Astrocyte of the cerebellum (primary cell): ENCODE results near the gene NRN1.
"Not testable (repeated sequence)": the region's sequence is repeated elsewhere in the genome, so short reads cannot be mapped to it uniquely, and the experiment has no call there.

Source experiments
- DNase-seq: peaks from one replicate; pipeline ENCODE4 v3.0.0-alpha.2; 2011; ENCODE audit warnings: low read depth
- H3K4me3 ChIP-seq: 2 replicates; pipeline ENCODE4 v1.5.1; 2011; ENCODE audit warnings: mild to moderate bottlenecking, low read depth, low read length, moderate library complexity
- CTCF ChIP-seq: IDR thresholded peaks from 2 replicates; pipeline ENCODE4 v1.5.1; 2012; ENCODE audit warnings: low read length, low read depth, moderate library complexity, mild to moderate bottlenecking; ENCODE audit errors: missing control alignments
- in situ Hi-C: cut with HindIII; loops from 2 replicates; pipeline ENCODE4 v1.10.0; 2017; ENCODE audit warnings: low sequenced_read_pairs

Gene NRN1

DNA sequence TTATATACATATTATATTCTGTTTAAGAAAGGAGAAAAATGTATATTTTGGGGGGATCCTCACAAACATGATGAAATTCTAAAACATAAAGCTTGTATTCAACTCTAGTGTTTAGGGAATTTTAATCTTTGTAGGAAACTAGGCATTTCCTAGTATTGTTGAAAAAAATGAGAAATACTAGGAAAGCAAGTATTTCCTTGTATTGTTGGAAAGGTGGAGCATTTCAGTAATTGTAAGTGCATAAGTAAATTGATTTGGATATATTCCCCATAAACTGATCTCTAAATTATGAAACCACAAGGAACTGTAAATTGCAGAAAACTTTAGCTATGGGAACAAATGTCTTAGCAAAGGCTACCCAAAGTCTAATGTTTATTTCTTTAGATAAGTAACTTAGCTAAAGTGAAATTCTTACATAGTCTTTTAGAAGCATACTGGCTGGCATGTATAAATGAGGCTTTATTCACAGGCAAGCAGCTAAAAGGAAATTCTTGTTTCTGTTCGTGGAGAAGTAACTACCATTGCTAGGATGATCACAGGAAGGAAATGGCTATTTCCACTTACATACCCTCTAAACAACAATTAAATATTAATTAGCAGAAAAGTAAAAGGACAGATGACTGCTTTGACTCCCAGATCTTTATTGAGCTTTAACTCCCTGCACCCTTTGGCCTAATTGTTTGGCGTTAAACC lies 19.9 kb upstream of the NRN1 start:
- TF ChIP-seq CTCF: no peak
- no peak for DNase-seq
- in situ Hi-C loops: no loop called here

DNA sequence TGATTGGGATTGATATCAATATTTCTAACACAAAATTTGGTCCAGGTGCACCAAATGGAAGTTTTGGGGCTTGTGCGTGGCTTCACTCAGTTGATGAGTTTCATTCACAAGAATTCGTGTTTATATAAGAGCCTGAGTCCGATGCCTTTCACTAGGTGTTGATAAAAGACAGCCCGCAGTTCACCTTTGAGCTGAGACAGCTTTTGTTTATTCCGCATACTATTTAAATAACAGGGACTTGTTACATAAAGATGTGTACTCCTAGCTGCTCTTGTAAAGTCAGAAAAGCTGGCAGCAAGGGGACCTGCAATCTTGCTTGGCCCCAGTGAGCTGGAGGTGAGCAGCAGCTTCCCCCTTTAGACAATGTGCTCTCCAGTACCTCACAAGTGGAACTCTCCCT lies 19.0 kb upstream of the NRN1 start:
- TF ChIP-seq CTCF: no peak
- in situ Hi-C loops: no loop called here

More for the DNA sequence above, 19.9 kb upstream of the NRN1 start:
- no peak overlapping the region for H3K4me3 ChIP-seq

GRCh38 chr6:6024220-6024619 lies 17.5 kb upstream of the NRN1 start:
- in situ Hi-C loops: no loop called here
- no peak for TF ChIP-seq CTCF
- no peak for DNase-seq
- H3K4me3 ChIP-seq: no peak overlapping the region

More for the DNA sequence above, 19.0 kb upstream of the NRN1 start:
- H3K4me3 ChIP-seq: no peak overlapping the region
- DNase-seq: no peak

GRCh38 chr6:6022841-6023240 lies 16.1 kb upstream of the NRN1 start:
- in situ Hi-C loops, DNase-seq, H3K4me3 ChIP-seq: not testable (repeated sequence)

GRCh38 chr6:6008648-6009421 lies 2.1 kb upstream of the NRN1 start:
- peak overlapping the region; percentile 38 for H3K4me3 ChIP-seq
- DNase-seq: no peak
- TF ChIP-seq CTCF: no peak
- in situ Hi-C loops: no loop called here

DNA sequence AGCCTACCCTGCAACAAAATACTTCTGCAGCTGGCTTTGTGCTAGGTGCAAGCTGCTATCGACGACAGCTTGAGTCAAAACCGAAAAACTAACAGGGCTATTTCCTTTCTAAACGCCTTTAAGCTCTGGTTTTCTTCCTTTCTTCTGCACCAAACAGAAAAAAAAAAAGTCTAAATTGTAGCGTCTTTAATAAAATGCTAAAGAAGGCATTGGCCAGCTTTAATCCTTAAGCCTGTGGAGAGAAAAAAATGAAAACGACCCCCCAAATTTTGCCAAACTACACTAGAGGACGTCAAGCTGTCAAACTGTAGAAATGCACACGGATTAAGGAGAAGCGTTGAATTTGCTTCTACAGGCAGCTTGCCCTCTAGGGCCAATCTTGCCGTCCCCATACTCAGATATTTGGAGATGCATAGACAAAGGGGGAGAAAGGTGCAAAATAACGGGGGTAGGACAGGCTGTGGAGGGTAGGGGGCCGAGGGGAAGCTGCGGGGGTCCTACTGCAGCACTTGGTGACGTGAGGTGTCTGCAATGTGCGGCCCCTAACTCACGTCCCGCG lies 1.4 kb upstream of the NRN1 start:
- DNase-seq: no peak
- in situ Hi-C loops: no loop called here
- H3K4me3 ChIP-seq: peak overlapping the region; percentile 38
- no peak for TF ChIP-seq CTCF
